A549 treated with ZK216348 at 1 μM for 4 hours (cell line): ENCODE data around the gene LHFPL3. TPM values are rescaled to one million over a fixed set of nuclear protein-coding genes. Genes with fewer than 3 reads are reported as not detected.

Experiments used
- total RNA-seq: library from RNA; stranded (reverse); fragments of 200-300 nt; extraction: Qiagen RNA extraction; gene quantifications from 5 replicates; pipeline ENCODE4 v1.2.3, GENCODE V29; 2022; ENCODE audit warnings: low read depth

LHFPL3 gene
- not detected in 5 replicates for total RNA-seq

GRCh38 chr7:104328296-104328969, at the start of gene LHFPL3:
Gene LHFPL3 (plus strand): TSS chr7:104328603.

Other genes with a start within 250 kb of the LHFPL3 start
- gene ORC5, start 120.6 kb upstream of the LHFPL3 start, total RNA-seq: 22.6 to 28.2 TPM (median 25.9 TPM) in 5 replicates